IPS-NIHi7 (cell line): ENCODE results near the gene GBX1.
A peak's percentile ranks its signal among the peaks of the same experiment; 100 is the strongest.

ENCODE experiments used
- DNase-seq: peaks from one replicate; pipeline ENCODE4 v3.0.0; 2012; ENCODE audit warnings: mixed read lengths; ENCODE audit errors: extremely low spot score

The GBX1 gene

DNA sequence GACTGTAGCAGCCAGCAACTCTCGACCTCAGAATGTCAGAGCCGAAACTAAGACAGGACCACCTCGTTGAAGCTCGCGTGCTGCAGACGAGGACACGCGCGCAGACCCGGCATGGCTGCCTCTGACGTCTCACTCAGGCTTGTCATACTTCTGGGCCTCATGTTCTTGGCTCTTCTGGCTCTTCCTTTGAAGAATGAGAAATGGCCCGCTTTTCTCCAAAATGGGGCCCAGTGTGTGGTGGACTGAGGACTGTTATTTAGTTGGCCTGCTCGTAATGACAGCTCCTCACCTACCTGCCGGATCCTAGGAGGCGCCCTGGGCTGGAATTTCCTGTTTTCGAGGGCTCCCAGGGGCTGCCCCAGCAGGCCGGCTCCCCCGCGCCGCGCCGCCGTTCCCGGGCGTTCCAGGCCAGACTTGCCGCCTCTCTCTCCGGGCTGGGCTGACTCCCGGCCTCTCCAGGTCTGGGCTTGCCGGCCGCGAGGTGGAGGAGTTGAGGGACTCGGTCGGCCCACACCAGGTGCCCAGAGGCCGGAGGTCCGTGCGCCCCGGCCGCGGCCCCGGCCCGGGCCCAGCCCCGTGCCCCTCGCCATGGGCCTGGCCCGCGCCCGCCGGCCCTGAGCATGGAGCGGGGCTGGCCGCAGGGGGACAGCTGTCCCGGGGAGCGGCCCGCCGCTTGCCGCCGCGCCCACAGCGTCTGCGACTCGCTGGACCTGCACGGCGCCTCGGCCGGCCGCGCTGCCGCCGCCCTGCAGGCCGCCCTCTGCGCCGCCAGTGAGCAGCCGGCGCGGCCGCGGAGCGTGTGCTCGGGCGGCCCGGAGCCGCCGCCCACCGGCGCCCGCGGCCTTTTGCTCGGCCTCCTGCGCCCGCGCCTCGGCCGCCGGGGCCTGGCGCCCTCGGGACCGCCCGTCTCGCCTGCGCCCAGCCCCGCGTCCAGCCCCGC lies 53.1 kb downstream of the GBX1 start:
- DNase-seq, result peak; percentile 60

GRCh38 chr7:151113344-151114150 lies 53.9 kb downstream of the GBX1 start:
- peak; percentile 66 for DNase-seq

DNA sequence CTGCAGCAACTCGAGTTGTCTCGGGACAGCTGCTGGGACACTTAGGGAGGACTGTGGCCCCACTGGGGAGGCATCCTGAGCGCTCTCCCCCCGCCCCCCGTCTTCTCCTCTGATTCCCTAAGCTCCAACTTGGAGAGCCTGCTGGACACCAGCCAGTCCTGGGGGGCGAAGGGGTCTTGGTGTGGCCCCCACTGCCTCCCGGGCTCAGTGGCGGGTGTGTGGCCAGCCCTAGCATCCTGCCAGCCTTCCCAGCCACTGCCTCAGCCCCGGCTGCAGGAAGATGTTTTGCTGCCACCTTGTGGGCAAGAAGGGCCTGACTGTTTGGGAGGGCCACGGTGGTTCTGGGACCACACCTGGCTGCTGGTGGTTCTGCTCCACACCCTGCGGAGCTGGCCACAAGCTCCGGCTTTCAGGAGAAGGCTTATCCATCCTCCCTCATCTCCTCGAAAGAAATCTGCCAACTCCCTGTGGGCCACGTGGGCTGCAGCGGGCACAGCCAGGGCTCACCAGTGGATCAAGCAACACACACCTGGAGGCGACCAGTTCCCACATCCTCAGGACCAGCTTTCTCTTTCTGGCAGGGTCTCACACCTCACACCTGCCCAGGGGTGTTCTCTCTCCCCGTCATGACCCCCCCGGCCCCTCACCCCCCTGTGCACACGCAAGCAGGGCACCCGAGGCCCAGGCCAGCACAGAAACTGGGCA lies 56.4 kb downstream of the GBX1 start:
- DNase-seq, result peak; percentile 90

DNA sequence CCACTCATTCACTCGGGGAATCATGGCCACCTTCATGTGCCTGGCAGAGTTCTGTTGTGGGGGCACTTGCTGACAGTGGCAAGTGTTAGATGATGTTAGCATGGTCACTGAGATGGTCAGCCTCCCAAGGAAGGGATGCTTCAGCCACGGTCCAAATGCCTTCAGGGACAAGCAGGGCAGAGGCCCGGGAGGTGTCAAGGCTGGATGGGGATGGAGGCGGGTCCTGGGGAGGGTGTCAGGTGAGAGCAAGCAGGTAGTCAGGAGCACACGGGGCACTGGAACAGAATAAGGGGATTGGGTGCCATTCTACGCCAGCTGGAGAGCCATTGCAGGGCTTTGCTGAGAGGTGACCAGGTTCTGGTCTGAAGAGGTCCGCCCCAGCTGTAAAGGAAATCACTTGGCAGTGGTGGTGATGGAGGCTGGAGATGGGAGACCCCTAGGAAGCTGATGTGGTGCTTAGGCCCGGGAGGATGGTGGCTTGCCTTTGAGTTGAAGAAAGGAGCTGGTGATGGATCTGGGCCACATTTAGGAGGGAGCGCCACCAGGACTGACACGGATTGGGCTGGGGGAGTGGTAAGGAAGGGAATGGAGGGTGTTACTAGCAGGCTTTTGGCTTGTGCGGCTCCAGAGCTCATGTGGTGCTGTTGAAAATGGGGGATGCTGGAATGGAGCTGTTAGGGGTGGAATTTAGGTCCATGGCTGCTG lies 57.1 kb downstream of the GBX1 start:
- DNase-seq, result no peak

DNA sequence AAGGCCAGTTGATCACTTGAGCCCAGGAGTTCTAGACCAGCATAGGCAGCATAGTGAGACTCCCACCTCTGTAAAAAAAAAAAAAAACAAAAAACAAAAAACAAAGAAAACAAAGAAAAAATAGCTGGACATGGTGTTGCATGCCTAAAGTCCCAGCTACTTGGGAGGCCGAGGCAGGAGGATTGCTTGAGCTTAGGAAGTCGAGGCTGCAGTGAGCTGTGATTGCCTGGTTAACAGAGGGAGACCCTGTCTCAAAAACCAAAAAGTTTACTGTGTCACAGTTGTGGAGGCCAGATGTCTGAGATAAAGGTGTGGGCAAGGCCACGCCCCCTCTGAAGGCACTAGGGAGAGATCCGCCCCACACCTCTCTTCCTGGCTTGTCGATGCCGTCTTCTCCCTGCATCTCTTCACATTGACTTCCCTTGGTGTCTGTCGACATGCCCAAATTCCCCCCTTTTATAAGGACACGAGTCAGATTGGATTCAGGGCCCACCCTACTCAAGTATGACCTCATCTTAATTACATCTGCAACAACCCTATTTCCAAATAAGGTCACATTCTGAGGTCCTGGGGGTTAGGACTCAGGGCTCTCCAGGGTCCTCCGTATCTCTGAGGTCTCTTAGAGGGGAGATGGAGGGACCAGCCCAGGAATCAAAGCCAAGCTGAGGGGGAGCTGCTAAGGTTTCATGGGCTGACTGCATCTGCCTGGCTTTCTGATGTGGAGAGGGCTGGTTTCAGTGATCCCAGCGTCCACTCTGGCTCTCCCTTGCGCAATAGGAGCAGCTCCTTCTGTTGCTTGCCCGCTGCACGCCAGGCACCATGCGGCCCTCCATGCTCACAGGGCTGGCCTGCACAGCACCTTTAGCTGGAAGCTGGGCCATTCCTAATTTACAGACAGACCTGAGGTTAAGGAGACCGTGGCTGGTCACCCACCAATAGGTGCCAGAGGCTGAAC lies 58.1 kb downstream of the GBX1 start:
- no peak for DNase-seq

DNA sequence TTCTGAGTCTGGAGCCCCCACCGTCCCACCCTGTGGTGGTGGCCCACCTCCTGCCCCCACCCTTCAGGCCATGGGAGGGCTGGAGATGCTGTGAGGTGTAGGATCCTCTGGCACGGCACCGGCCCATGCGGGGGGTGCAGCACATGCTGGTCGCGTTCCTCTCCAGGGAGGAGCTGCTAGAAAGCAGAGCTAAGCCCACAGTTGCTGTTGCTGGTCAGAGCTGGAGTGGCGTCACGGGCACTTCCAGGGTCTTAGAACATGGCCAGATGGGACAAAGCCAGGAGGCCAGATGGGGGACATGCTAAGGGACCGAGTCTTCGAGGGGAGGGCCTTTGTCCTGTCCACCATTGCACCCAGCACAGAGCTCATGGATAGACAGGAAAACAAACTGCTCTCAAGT lies 59.6 kb downstream of the GBX1 start:
- no peak for DNase-seq

- peak; percentile 45 for DNase-seq
These were observed 62.9 kb downstream of the GBX1 start for GRCh38 chr7:151104411-151105235.

DNA sequence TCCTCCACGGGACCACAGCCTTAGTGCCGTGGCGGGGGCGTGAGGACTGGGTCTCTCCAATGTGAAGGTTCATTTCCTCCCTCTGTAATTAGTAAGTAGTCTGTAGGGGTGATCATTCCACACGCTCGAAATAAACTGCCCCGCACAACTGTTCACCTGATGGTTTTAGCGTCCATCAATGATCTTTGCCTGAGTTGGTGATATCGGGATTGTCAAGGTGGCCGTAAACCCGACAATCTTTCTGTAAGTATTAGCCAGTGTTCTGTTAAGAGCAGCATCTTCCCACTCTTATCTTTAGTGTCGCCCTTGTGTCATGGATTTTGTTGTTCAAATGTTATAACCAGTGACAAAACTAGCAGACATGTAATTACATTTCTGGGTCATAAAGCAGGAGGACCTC lies 63.5 kb downstream of the GBX1 start:
- DNase-seq, result no peak

GRCh38 chr7:151102991-151103390 lies 64.5 kb downstream of the GBX1 start:
- DNase-seq, result no peak

GRCh38 chr7:151101621-151102396 lies 65.7 kb downstream of the GBX1 start:
- DNase-seq, result no peak

- no peak for DNase-seq
These were observed 66.6 kb downstream of the GBX1 start for GRCh38 chr7:151100921-151101320.

DNA sequence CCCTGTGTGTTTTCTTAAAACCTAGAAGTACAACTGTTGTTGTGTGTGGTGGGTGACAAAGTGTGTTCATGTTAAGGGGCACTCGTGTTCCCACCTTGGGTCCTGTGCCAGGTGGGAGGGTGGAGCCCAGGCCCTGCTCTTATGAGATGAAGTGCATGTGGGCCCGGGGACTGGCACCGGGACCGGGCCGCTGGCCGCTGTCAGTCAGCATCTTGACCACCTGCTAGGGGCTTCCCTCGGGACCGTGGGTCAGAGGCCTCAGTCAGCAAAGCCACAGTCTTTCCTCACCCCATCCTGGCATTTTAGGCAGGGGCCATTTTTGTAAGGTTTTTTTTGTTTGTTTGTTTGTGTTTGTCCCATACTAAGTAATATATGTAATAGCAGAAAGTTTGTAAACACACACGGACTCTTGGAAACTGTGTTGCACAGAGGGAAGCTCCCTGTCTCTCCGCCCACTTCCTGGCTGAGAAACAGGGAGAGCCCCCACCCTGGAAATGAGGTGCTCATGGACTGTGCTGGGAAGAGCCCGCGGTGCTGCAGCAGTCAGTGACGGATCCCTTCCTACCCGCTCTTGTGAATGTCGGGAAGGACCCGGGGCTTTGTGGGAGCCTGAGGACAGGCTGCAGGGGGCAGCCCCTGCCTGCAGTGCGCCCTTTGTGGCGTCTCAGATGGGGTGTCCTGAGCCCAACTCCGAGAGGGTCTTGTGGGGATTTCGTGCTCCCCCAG lies 67.8 kb downstream of the GBX1 start:
- no peak for DNase-seq
